AG09319 (cell line): ENCODE results near the gene SLC35F4.

Experiments
- DNase-seq: peaks from one replicate; pipeline ENCODE4 v3.0.0-alpha.2; 2010; ENCODE audit warnings: low read depth; ENCODE audit errors: extremely low read depth
- TF ChIP-seq, protein P1 (sequence below): IDR thresholded peaks from 2 replicates; pipeline ENCODE4 v1.5.1; 2011; ENCODE audit warnings: low read depth, mild to moderate bottlenecking, inconsistent platforms, low read length, moderate library complexity

The SLC35F4 gene

DNA sequence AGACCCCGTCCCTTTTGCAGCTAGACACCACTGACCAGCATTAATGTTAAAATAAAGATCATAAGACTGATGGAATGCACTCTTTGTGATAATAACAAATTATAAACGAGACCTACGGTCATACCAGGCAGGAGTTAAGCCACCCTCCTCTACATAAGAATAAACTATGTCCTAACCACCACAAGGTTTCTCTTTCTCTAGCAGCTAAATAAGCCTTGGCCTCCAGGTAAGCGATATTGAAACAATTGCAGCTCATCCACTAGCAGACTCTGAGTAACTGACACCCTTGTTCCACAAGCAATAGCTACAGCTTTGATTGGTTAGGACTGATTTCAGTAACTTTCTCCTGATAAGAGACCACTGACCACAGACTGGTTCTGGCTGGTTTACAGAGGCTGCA, 228.0 kb downstream of the SLC35F4 start:
- TF ChIP-seq, protein P1, sequence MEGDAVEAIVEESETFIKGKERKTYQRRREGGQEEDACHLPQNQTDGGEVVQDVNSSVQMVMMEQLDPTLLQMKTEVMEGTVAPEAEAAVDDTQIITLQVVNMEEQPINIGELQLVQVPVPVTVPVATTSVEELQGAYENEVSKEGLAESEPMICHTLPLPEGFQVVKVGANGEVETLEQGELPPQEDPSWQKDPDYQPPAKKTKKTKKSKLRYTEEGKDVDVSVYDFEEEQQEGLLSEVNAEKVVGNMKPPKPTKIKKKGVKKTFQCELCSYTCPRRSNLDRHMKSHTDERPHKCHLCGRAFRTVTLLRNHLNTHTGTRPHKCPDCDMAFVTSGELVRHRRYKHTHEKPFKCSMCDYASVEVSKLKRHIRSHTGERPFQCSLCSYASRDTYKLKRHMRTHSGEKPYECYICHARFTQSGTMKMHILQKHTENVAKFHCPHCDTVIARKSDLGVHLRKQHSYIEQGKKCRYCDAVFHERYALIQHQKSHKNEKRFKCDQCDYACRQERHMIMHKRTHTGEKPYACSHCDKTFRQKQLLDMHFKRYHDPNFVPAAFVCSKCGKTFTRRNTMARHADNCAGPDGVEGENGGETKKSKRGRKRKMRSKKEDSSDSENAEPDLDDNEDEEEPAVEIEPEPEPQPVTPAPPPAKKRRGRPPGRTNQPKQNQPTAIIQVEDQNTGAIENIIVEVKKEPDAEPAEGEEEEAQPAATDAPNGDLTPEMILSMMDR = no peak

DNA sequence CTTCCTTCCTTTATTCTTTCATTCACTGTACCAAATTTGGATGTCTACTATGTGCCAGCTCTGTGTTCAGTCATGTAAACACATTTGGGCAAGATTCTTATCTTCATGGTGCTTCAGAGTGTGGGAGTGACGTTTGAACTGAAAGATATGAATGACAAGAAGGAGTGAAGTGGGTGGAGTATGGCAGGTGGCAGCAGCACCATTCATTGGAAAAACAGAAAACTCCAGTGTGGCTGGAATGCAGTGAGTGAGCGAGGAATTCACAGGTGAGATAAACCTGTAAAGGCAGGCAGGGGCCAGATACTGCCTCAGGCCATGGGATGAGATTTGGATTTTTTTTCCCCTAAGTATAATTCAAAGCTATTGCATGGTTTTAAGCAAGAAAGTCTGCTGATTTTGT, 231.6 kb downstream of the SLC35F4 start:
- TF ChIP-seq, protein P1 = no peak
- DNase-seq = no peak

More for the DNA sequence above, 228.0 kb downstream of the SLC35F4 start:
- no peak for DNase-seq

DNA sequence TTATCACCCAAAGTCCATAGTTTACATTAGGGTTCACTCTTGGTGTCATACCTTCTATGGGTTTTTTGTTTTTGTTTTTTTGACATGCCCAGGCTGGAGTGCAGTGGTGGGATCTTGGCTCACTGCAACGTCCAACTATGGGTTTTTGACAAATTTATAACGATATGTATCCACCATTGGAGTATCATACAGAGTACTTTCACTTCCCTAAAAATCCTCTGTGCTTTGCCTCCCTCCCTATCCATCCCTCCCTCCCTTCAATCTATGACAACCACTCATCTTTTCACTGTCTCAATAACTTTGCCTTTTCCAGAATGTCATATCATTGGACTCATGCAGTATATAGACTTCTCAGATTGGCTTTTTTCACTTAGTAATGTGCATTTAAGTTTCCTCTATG, 233.2 kb downstream of the SLC35F4 start:
- no peak for DNase-seq
- TF ChIP-seq, protein P1 = no peak

DNA sequence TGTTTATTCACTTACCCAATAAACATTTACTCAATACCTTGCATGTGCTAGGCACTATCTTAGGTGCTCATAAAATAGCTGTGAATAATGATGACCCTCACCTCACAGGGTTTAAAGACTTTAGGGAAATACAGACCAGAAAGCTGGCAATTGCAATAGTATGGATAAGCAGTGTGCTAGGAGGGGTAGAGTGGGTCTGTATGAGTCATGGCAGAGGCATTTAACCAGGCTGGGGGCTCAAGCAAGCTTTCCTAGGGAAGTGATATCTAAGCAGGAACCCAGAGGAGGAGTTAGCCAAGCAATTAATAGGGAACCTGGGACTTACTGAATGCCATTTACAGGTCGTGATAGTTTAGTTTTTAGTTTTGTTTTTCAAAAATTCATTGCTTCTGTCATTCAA, 248.4 kb downstream of the SLC35F4 start:
- no peak for DNase-seq
- TF ChIP-seq, protein P1 = no peak

DNA sequence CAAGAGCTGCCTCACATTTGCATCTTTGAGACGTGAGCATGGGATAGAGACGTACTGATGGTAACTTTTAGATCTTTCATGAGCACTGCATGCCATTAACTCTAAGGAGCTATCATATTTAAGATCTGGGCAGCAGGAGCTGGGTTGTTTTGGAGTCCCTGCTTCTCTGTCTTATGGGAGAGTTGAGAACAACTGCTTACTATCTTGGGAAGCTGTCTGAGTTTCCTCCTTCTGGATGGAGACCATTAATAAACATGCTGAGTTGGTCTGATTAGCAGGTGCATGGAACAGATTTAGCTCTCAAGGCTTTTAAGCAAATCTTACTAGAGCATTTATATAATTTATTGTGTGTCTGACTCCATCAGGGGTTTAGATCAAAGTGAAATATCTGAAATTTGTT, 252.9 kb downstream of the SLC35F4 start:
- TF ChIP-seq, protein P1 = no peak
- no peak for DNase-seq

DNA sequence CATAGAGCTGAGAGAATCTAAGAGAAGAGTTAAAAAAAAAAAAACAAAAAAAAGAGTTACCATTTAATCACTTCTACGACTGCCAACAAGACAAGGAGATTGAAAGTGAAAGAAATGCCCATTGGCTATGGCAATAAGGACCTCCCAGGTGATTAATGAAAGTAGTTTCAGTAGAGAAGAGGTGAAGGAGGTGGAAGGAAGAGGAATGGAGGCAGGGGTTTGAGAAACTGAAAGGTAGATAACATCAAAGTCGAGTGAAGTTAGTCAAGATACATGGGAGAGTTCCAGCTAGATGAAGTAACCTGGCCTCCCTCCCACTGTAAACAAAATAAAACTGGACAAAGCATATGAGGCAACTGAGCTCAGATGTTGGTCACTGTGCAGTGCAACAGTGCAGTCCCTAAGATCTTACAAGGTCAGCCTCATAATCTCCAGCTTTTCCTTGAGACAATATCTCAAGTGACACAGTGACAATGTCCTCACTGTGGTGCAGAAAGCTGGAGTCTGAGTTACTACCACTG, 254.3 kb downstream of the SLC35F4 start:
- TF ChIP-seq, protein P1 = no peak
- no peak for DNase-seq

DNA sequence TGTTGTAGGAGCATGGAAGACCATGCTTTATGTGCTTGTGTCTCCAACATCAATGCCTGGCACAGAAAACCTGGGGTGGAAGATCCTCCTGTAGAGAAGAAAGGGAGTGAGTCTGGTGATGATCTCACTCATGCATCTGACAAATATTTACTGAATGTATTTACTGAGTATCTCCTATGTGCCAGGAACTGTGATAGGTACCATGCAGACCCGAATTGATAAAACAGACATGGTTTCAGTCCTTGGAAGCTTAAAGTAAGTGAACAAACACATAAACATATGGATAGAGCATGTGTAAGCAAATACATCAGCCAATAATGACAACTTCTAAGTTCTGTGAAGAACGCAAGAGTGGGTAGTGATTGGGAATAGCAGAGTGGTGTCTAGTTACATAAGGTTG, 255.3 kb downstream of the SLC35F4 start:
- no peak for DNase-seq
- TF ChIP-seq, protein P1 = no peak
